T-helper 22 cell (primary cell): ENCODE data around the gene GULP1.
"Not testable (repeated sequence)": the region's sequence is repeated elsewhere in the genome, so short reads cannot be mapped to it uniquely, and the experiment has no call there.

Experiments
- DNase-seq: peaks from one replicate; pipeline ENCODE4 v3.0.0-alpha.2; 2020; ENCODE audit warnings: low read depth

The GULP1 gene

GRCh38 chr2:188529710-188530109 lies 238.0 kb downstream of the GULP1 start:
- no peak for DNase-seq

GRCh38 chr2:188534875-188535274 lies 243.2 kb downstream of the GULP1 start:
- DNase-seq: no peak

DNA sequence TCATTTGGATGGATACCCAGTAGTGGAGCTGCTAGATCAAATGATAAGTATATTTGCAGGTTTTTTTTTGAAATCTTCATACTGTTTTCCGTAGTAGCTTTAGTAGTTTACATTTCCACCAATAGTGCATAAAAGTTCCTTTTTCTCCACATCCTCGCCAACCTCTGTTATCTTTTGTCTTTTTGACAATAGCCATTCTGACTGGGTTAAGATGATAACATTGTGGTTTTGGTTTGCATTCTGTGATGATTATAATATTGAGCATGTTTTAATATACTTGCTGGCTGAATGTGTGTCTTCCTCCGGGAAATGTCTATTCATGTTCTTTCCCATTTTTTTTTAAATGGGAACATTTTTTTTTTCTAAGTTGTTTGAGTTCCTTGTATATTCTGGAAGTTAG lies 260.0 kb downstream of the GULP1 start:
- no peak for DNase-seq

GRCh38 chr2:188557081-188557480 lies 265.4 kb downstream of the GULP1 start:
- DNase-seq: no peak

GRCh38 chr2:188559455-188559854 lies 267.8 kb downstream of the GULP1 start:
- not testable (repeated sequence) for DNase-seq

DNA sequence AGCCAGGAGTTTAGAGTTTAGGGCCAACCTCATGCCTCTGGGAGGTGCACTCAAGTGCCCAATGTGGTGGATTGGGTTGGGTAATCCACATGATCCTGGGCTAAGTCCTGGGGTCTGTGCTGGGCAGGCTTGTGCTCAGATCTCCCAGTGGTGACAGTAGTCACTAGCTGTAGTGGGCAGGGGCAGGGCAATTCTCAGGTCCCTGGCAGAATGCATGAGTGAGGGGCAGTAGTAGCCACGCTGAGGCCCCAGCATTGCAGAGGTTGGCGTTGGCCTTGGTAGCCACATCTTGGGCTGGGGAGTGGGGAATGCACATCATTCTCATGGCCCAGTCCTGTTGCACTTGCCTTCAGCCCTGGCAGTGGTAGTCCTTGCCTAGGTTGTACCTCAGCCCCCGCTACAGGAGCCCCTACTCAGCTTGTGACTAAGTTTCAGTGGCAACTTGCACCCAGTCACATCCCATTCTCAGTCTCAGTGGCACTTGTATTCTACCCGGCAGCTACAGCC lies 269.9 kb downstream of the GULP1 start:
- DNase-seq: no peak

- no peak for DNase-seq
Observed at GRCh38 chr2:188569431-188570165, 277.9 kb downstream of the GULP1 start.

DNA sequence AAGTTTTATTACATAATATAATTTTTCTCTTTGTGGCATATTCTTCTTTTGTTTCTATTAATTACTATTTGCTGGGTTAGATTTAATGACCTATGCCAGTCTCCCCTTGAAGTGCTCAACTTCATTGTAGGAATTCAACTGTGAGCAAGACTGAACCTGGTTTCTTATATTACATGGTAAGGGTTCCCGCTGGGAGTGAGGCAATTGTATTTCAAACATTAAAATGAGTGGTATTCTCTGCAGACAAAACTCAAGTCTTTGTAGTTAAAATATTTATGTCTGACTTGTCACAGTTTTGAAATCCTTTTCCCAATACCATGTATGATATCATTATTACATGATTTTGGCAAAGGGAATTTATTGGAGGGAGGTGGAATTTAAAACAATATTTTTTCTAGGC lies 278.7 kb downstream of the GULP1 start:
- no peak for DNase-seq

DNA sequence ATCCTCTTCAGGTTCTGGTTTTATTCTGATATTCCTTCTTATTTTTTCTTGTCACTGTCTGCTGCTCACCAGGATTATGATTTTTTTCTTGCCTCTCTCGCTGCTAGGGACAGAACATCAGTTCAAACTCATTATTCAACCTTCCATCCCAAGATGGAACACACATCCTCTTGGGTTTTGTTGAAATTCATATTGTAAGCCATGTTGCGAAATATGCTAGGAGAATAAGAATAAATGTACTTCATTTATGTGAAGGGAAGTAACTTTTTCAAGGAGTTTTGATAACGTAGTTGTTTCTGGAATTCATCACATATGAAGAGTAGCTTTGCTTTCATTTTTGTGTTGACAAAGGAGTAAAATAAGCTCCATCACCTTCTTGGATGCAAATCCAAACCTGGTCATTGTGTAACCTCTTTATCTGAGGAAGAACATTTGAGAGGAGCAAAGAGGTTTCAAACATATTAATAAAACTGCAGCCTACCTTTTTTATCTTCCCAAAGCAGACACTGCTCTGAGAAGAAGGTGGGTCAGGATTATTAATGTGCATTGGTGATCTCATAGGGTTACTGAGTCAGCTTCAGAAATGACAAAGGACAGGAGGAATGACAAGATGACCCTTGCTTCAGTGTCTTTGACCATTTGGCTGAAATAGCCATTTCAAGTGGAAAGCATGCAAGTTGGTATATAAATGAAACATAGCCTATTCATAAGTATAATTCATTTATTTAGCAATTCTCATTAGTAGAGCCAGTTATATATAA lies 280.0 kb downstream of the GULP1 start:
- DNase-seq: no peak

DNA sequence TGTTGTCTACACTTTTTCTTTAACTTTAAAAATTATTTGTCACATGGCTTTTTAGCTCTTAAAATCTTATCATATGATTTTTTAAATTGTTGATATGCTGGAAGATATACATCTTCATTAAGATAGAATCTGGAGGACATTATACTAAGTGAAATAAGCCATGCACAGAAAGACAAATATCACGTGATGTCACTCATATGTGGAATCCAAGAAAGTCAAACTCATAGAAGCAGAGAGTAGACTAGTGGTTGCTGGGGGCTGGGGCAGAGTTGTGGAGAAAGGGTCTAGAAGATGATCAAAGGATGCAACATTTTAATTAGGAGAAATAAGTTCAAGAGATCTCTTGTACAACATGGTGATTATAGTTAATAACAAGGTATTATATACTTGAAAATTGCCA lies 280.9 kb downstream of the GULP1 start:
- no peak for DNase-seq

DNA sequence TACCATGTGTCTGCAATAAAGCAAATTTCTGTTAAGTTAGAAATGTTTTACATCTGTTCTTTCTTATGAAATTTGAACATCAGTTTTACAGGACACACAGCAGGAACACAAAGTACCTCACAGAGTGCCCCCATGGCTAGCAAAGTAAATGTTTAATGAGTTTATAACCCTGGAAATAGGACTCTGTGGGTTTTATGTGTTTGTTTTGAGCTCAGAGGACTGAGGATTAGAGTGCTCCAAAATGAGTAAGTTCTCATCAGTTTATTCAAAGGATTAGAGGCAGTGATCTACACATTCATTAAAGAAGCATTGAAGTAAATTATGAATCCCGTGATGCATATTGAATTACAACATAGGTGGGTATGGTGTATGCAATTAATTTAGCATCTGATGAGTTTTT lies 281.8 kb downstream of the GULP1 start:
- DNase-seq: no peak

DNA sequence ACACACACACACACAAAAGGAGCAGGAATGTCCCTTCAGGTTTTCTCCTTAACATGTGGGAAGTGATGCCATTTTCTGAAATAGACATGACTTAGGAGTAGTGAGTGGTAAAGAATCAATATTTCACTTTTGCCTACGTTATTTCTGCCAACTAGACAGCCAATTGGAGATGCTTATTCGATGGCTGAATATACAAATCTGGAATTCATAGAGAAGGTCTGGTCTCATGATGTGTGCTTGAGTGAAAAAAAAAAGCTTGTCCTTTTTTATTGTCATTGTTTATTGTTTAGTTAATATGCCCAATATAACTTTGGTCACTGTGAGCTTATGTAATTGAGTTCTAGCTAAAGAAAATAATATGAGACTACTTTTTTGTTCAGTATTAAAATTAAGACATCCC lies 284.3 kb downstream of the GULP1 start:
- no peak for DNase-seq

- no peak for DNase-seq
Observed at GRCh38 chr2:188576651-188577050, 285.0 kb downstream of the GULP1 start.

DNA sequence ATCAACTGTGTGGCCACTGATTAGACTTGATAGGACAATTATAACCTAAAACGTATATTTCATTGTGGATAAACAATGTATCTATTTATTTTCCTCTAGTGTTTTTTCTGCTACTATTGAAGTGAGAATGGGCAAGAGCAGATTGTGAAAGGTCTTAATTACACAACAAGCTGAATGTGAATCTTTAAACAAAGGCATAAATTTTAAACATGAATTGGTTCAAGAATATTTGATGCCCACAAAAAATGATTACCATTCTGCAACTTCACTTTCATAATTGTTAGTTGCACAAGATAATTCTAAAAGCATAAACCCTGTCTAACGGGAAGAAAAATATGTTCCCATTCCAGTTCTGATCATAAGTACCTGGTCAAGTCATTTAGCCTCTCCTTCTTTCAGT lies 285.6 kb downstream of the GULP1 start:
- DNase-seq: no peak

DNA sequence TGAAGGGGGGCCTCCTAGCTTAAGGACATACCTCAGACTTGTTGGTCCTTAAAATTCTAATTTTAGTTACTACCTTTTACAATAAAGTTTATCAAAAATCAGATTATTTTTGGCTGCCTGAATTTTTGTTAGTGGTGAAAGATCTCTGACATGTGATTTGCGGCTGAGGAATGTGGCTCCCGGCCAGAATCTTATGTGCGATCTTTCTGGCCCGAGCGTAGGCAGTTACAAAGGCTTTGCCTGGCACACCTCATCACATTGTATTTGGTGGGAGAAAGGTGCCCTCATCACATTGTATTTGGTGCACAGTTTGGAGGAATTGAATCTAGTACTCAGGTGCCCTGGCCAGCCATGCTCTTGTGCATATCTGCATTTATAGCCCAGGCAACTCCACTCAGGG lies 289.1 kb downstream of the GULP1 start:
- no peak for DNase-seq

DNA sequence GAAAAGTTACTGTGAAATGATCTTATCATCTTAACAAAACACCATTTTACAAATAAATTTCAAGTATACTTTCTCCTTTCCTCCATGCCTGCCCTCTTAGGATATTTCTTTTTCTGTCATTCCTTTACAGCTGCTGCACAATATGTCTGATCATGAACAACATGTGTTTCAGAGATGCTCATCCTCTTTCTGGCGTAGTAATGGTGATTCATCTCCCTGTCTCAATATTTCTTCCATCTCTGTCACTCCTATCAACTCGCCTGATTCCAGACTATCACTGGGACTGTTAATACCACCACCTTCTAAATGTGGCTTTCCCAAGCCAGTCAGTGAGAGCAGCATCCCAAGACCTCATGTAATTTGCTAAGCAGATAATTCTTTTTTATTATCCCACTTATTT lies 290.5 kb downstream of the GULP1 start:
- no peak for DNase-seq

- DNase-seq: no peak
Observed at GRCh38 chr2:188588235-188588634, 296.6 kb downstream of the GULP1 start.

GRCh38 chr2:188596054-188596453 lies 304.4 kb downstream of the GULP1 start:
- no peak for DNase-seq

- DNase-seq: no peak
Observed at GRCh38 chr2:188598551-188598950, 306.9 kb downstream of the GULP1 start.

GRCh38 chr2:188599140-188599539 lies 307.5 kb downstream of the GULP1 start:
- no peak for DNase-seq

DNA sequence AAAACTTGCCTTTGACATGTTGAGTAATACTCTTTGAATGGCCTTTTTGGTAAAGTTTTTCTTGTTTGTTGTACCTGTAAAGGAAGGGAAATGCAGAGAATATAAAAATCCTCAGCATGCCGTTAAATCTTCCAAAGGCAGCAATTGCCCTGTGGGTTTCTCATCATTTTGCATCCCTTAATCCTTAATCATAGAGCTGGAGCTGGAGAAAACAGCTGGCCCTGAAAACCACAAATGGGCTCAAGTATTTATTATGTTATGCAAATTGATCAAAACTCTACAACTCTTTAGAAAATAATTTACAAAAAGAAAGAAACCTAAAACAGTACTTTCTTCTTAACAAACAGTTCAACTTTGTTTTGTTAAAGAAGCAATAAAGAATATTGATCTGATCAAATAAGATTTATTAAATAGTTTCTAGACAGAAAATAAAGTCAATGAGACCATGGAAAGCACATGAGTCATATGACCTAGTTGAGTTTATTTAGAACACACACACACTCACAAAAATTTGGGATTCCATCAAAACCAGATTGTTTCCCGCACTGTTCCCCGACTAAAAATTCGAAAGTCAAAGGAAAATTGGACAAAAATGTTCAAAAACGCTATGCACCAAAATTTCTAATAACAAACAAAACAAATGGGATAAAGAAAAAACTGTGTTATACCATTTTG lies 309.0 kb downstream of the GULP1 start:
- no peak for DNase-seq

GRCh38 chr2:188601391-188601790 lies 309.7 kb downstream of the GULP1 start:
- DNase-seq: no peak

- no peak for DNase-seq
Observed at GRCh38 chr2:188601927-188602326, 310.3 kb downstream of the GULP1 start.
